ENCODE results near the gene KRT8.
"Not testable (repeated sequence)": the region's sequence is repeated elsewhere in the genome, so short reads cannot be mapped to it uniquely, and the experiment has no call there.

The KRT8 gene

DNA sequence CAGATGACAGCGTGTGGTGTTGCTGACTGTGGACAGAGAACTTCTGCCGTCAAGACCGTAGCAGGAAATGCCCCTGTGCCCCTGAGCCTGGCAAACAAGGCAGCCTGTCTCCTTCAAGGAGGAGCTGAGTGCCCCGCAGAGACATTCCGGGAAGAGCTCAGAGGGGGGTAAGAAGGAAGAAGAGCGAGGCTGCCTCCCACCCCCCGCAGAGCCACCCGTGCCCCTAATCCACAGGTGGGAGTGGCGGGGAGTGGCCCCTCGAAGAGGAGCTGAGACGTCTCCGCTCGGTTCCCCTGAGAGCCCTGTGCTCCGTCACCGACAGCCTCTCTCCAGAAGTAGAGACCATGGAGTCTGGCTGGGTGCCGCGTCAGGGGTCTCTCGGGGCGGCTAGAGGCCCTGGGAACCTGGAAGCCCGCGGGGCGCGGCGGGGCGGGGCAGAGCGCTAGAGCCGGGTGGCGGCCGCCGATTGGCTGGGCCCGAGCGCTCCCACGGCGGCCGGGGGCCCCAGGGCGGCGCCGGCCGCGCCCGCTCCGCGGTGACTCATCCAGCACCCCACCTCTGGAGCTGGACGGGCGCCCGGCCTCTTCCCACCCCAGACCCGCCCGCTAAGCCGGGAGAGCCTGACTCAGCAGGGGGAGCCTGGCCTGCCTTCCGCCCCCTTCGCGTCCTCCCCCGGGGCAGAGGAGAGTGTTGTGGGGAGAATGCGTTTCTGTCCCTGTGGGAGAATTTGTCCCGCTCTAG lies 30.9 kb downstream of the KRT8 start:
- H3K27ac Mint-ChIP-seq = no peak overlapping the region
- H3K9me3 Mint-ChIP-seq = no peaks in the 10 kb centered on the region
- peak overlapping the region; percentile 80 for H3K4me3 Mint-ChIP-seq
- no peaks in the 10 kb centered on the region for H3K27me3 Mint-ChIP-seq
- H3K4me1 Mint-ChIP-seq = peaks cover 28% of the 10 kb centered on the region
- no peaks in the 10 kb centered on the region for H3K36me3 Mint-ChIP-seq

DNA sequence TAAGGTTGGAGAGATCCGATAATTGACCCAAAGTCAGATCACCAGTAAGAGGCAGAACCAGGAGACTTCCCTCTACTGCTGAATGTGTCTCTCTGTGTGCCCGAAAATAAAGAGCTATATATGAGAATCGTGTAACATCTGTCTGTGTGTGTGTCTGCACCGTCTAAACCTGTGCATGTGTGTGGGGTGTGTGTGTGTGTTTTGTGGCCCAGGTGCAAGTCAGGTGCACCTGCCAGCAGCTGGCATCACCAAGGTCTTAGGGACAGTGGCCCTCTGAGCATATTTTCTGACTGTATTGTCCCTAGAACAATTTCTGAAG lies 31.4 kb downstream of the KRT8 start:
- Mint-ChIP-seq H3K27ac (no peak overlapping the region), H3K9me3 (no peaks in the 10 kb centered on the region), H3K36me3 (no peaks in the 10 kb centered on the region), H3K4me1 (peaks cover 33% of the 10 kb centered on the region), H3K4me3 (peak overlapping the region; percentile 79), H3K27me3 (no peaks in the 10 kb centered on the region)

DNA sequence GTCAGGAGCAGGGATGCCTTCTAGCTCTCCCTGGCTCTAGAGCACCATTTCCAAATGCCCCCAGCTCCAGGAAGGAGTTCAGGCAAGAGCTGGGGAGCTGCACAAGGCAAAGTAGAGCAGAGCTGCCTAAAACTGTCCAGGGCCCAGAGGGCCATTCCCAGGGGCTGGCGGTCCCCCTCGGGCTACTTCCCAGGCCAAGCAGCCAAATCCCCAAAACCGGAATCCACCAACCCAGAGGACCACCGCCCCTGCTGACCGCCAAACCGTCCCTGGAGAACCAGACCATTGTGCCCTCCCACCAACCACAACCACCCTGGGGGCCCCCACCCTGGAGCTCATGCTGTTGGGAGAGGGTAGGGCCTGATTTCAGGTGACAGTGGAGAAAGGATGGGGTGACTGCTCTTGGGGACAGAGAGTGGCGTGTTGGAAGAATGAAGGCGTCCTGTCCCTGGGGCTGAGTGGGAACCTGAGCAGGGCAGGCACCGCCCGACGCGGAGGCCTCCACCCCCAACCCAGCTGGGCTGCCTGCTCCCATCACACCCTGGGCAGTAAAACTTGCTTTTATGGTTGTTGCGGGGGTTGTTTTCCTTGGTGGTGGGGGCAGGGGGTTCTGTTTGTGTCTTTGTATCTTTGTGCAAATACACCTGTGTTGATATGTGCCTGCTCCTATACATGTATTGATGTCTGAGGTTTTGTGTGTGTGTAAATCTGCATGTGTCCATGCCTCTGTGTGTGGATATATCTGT lies 32.1 kb downstream of the KRT8 start:
- Mint-ChIP-seq H3K4me1 (peaks cover 38% of the 10 kb centered on the region), H3K36me3 (no peaks in the 10 kb centered on the region), H3K9me3 (no peaks in the 10 kb centered on the region), H3K4me3 (peak overlapping the region; percentile 79), H3K27me3 (no peaks in the 10 kb centered on the region), H3K27ac (peak overlapping the region; percentile 18)

DNA sequence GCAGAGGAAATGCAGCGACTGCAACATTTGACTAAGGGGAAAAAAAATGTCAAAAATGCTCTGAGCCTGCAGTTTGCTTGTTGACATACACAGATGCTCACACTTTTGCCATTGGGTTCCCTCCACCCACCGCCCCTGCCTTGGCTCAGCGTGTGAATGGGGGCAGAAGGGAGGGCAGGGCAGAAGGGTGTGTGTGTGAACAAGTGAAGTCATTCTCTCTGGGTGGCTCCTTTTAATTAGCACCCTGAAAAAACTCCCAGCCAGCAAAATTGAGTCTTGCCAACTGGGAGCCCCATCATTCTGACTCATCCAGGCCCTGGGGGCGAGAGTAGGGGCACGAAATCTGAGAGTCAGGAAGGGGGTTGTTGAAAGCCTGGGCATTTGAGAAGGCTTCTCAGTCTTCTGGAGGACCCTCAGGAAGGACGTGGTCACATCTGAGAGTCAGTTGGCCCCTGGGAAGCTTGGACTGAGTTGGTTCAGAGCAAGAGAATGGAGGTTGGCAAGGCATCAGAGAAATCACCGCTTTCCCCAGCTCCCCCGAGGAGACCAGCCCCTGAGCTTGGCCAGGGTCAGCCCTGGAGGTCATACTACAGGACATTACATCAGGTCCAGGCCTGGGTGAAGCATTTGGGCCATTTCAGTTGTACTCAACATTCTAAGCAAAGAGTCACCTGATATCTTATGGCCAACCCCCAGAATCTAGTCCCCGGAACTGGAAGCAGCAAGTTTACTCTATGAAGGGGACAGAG lies 33.4 kb downstream of the KRT8 start:
- Mint-ChIP-seq H3K27ac (no peak overlapping the region), H3K4me3 (no peak overlapping the region)

DNA sequence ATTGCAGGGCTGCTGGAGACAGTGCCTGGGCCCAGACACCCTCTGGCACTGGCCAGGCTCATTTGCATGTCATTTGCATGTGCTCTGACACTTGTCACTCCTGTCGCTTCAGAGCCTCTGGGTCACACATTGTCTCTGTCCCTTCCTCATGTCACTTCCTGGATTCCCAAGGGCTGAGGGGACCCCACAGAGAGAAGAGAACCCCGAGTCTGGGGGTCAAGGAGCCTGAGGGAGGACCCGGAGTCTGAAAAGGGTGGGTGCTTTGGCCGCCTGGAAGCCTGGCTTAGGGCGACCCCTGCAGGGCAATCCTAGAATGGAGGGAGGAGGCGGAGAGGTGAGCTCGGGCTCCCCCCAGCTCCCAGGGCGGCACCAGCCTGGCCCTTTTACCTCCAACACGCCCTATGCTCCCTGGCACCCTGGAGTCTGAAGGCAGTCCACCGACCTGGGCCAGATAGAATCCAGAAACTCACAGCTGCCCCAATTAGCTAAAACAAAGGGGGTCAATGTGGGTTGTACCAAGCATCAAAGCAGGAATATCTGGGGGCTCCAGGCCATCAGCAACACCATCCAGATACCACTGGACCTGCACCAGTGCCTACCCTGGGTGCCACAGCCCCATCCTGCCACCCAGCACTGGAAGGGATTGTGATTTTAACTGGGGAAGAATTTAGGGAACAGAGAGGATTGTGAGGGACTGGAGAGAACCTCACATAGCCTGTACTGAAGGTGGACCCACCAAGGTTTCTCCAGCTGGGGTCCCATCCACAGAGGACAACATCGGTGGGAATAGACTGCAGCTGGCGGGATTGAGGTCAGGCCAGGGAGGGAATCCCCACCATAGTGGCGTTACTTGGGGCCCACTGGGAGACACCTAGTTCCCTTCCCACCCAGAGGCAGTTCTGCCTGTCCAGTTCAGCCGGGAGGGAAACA lies 34.2 kb downstream of the KRT8 start:
- H3K27me3 Mint-ChIP-seq = no peaks in the 10 kb centered on the region
- no peaks in the 10 kb centered on the region for H3K36me3 Mint-ChIP-seq
- no peak overlapping the region for H3K27ac Mint-ChIP-seq
- H3K4me3 Mint-ChIP-seq = no peak overlapping the region
- H3K9me3 Mint-ChIP-seq = no peaks in the 10 kb centered on the region
- peaks cover 49% of the 10 kb centered on the region for H3K4me1 Mint-ChIP-seq

More for the DNA sequence above, 33.4 kb downstream of the KRT8 start:
- Mint-ChIP-seq H3K27me3 (no peaks in the 10 kb centered on the region), H3K4me1 (peaks cover 49% of the 10 kb centered on the region), H3K9me3 (no peaks in the 10 kb centered on the region), H3K36me3 (no peaks in the 10 kb centered on the region)

DNA sequence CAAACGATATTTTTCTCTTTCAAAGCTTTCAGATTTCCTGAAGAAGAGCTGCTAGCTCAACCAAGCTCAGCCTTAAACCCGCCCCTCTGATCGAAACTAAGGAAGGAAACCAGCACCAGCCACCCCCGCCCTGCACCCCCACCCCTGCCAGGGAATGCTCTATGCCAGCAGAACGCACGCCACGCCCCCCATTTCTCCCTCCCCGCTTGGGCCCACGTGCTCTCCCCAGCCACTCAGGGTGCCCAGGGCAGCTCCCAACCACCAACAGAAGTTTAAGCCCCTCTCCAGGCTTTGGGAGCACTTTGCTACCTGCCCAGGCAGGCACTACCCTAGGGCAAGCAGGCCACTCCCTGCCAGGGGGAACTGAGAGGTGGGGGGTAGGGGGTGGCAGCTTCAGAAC lies 37.2 kb downstream of the KRT8 start:
- Mint-ChIP-seq H3K27ac (no peak overlapping the region), H3K27me3 (no peaks in the 10 kb centered on the region), H3K9me3 (no peaks in the 10 kb centered on the region), H3K36me3 (no peaks in the 10 kb centered on the region), H3K4me3 (peak overlapping the region; percentile 49), H3K4me1 (peaks cover 34% of the 10 kb centered on the region)

DNA sequence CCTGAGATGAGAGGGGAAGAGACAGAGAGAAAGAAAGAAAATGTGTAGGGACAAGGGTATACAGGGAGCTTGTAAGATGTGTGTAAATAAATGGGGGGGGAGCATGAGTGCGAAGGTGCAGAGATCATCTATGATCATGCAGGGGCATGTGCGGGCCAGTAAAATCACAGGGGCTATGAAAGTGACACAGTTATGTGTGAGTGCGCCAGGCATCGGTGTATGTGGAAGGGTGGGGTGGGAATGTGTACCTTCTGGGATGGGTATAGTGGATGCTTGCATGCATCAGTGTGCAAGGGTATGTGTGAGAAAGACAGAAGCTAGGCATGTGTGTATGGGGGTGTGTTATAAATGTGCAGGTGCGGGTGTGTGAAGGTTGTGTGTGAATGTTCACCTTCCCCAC lies 37.7 kb downstream of the KRT8 start:
- Mint-ChIP-seq H3K9me3 (no peaks in the 10 kb centered on the region), H3K27ac (peak overlapping the region; percentile 31), H3K36me3 (no peaks in the 10 kb centered on the region), H3K4me3 (peak overlapping the region; percentile 46), H3K4me1 (peaks cover 34% of the 10 kb centered on the region), H3K27me3 (no peaks in the 10 kb centered on the region)

DNA sequence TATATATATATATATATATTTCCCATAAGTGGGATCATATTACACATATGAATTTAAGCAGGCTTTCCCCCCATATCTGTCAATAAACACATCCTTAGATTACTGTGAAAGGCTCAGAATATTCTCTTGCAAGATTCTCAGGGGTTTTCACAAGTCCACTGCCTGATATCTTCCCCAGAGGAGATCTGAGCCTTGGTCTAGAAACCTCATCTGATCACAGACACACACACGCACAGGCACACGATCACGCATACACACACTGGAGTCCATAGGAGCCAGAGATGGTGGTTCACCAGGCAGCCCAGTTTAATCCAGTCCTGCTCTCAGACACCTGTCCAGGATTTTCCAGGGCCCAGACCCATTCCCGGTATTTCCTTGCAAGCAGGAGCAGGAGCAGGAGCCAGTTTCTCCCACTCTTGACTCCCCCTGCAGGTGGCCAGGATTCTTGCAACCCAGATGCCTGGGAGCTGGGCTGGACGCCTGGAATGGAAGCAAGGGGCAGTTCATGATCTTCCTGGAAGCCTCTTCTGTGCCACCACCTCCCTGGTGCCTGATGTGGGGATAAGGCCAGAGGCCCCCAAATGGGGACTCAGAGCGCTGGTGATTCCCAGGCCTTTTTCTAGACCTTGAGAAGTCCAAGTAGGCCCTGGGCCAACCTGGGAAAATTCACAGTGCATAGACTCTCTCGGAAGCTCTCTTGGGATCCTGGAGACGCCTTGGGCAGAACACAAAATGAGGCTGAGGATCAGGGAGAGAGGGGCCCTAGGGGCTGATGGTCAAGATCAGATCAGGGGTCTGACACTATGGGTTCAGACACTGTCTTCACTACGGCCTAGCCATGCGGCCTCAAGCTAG lies 39.6 kb downstream of the KRT8 start:
- Mint-ChIP-seq H3K36me3 (no peaks in the 10 kb centered on the region), H3K4me1 (peaks cover 35% of the 10 kb centered on the region), H3K4me3 (no peak overlapping the region), H3K9me3 (no peaks in the 10 kb centered on the region), H3K27me3 (no peaks in the 10 kb centered on the region), H3K27ac (no peak overlapping the region)

DNA sequence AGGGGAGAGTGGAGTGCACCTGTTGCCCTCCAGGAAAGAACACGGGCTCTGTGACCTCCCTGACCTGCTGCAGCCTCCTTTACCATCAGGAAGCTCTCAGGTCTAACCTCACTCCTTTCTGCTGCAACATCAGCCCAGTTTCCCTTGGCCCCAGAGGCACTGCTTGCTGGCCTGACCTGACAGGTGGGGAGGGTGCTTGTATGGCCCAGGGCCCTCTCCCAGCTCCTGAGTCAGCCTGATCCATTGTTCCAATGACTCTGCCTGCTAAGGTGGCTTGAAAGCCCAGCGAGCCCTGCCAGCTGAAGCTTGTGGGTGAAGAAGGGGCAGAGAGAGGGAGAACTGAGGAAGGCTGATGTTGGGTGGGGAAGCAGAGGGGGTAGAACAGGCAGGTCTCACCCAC lies 42.9 kb downstream of the KRT8 start:
- no peaks in the 10 kb centered on the region for H3K27me3 Mint-ChIP-seq
- H3K9me3 Mint-ChIP-seq = no peaks in the 10 kb centered on the region
- no peaks in the 10 kb centered on the region for H3K36me3 Mint-ChIP-seq
- peaks cover 10% of the 10 kb centered on the region for H3K4me1 Mint-ChIP-seq
- H3K4me3 Mint-ChIP-seq = no peak overlapping the region
- no peak overlapping the region for H3K27ac Mint-ChIP-seq

DNA sequence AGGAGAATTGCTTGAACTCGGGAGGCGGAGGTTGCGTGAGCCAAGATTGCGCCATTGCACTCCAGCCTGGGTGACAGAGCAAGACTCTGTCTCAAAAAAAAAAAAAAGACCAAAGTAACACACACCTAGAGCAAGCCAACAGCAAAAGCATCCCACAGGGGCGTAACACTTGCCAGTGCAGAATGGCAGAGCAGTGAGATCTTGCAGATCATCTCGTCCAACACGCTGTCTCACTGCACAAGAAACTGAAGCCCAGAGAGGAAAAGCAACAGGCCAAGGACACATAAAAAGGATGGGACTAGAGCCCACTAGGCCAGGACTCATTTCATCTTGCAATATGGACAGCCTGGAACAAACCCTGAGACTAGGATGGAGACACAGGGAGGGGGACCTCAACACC lies 43.4 kb downstream of the KRT8 start:
- H3K4me3 Mint-ChIP-seq = no peak overlapping the region
- H3K36me3 Mint-ChIP-seq = no peaks in the 10 kb centered on the region
- no peak overlapping the region for H3K27ac Mint-ChIP-seq
- H3K4me1 Mint-ChIP-seq = peaks cover 7% of the 10 kb centered on the region
- H3K9me3 Mint-ChIP-seq = no peaks in the 10 kb centered on the region
- no peaks in the 10 kb centered on the region for H3K27me3 Mint-ChIP-seq

DNA sequence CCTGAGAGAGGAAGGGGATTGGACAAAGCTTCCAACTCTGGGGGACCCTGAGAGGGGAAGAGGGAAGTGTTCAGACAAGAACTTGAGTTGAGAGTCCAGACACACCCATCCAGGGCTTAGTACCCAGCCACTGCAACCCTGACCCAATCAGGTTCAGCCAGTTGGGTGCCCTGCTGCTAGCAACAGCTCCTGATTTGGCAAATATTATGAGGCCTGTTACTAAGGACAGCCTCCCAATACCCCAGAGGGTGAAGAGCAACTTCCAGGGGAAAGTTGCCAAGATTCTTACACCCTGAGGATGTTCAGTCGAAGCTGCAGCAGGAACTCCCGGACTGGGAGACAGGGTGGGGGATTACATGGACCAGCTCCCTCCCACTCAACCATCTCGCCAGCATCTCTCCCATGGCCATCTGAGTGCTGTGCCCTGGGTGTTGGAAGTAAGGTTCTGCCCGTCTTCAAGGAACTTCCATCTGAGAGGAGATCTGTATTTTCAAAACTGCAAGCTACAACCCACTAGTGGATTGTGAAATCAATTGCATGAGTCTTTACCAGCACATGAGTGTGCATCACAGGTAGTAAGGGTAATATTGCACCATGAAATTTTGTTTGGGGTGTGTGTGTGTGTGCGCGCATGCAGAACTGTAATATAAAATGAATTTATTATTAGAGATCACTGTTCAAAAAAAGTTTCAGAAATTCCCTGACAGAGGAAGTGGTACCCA lies 44.6 kb downstream of the KRT8 start:
- H3K27me3 Mint-ChIP-seq = no peaks in the 10 kb centered on the region
- H3K36me3 Mint-ChIP-seq = no peaks in the 10 kb centered on the region
- peaks cover 7% of the 10 kb centered on the region for H3K4me1 Mint-ChIP-seq
- no peak overlapping the region for H3K27ac Mint-ChIP-seq
- H3K9me3 Mint-ChIP-seq = no peaks in the 10 kb centered on the region
- H3K4me3 Mint-ChIP-seq = no peak overlapping the region

DNA sequence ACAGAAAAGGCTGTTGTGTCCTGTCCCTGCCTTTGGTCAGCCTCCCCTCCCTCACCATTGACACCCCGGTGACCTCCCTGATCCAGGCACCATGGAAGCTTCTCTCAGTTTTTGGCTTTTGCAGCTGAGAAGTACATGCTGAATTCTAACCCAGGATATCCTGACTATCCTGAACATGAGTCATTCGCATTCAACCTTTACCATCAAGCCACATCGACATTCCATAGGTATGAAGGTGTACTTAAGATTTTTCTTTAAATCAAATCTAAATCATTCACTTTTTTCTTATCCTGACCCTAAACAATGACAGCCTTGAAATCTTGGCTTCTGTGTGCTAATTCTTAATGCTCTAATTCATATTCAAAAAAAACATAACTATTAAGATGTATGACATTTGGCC lies 47.4 kb downstream of the KRT8 start:
- no peaks in the 10 kb centered on the region for H3K9me3 Mint-ChIP-seq
- H3K36me3 Mint-ChIP-seq = no peaks in the 10 kb centered on the region
- H3K4me1 Mint-ChIP-seq = peaks cover 7% of the 10 kb centered on the region
- H3K27me3 Mint-ChIP-seq = no peaks in the 10 kb centered on the region
- H3K4me3 Mint-ChIP-seq = no peak overlapping the region
- no peak overlapping the region for H3K27ac Mint-ChIP-seq

DNA sequence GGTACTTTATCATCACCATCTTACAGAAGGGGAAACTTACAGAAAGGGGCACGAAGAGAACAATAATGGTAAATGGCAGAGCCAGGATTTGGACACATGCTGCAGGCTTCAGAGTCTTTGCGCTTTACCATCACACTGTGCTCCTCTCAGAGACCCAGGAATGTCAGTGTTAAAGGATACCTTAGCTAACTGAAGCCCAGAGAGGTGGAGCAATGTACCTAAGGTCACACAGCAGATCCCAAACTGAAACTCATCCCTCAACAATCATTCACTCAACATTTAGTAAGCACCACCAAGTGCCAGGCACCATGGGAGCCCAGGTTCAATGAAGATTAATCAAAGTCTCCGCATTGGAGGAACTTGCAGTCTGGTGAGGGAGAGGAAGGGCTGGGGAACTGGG lies 48.1 kb downstream of the KRT8 start:
- no peaks in the 10 kb centered on the region for H3K27me3 Mint-ChIP-seq
- no peaks in the 10 kb centered on the region for H3K9me3 Mint-ChIP-seq
- no peaks in the 10 kb centered on the region for H3K36me3 Mint-ChIP-seq
- no peak overlapping the region for H3K27ac Mint-ChIP-seq
- H3K4me3 Mint-ChIP-seq = no peak overlapping the region
- peaks cover 7% of the 10 kb centered on the region for H3K4me1 Mint-ChIP-seq

DNA sequence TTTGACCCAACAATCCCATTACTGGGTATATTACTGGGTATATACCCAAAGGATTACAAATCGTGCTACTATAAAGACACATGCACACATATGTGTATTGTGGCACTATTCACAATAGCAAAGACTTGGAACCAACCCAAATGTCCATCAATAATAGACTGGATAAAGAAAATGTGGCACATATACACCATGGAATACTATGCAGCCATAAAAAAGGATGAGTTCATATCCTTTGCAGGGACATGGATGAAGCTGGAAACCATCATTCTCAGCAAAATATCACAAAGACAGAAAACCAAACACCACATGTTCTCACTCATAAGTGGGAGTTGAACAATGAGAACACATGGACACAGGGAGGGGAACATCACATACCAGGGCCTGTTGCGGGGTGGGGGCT lies 48.8 kb downstream of the KRT8 start:
- H3K4me1 Mint-ChIP-seq, H3K27ac Mint-ChIP-seq, H3K27me3 Mint-ChIP-seq, H3K36me3 Mint-ChIP-seq, H3K9me3 Mint-ChIP-seq, H3K4me3 Mint-ChIP-seq: not testable (repeated sequence)
